ENCODE results near the gene TLE6. TPM values are rescaled to one million over a fixed set of nuclear protein-coding genes. Genes with fewer than 3 reads are reported as not detected.

Gene TLE6
- total and polyA plus RNA-seq, 2 of the 13 experiments (the other 11 are each of a cell fraction or from before 2014, with no cell fraction given) = 0.24 to 5.5 TPM

GRCh38 chr19:3034656-3035541, 57.5 kb downstream of the TLE6 start (continued):
- TF ChIP-seq ZNF646 (CRISPR knock-in tag; IDR thresholded peaks at IDR 0.05) = no peak
- no peak for TF ChIP-seq U2AF1 (optimal IDR thresholded peaks at IDR 0.05; ENCODE audit: low read depth, low read length)
- no peak for TF ChIP-seq HNRNPK (IDR thresholded peaks at IDR 0.05; ENCODE audit: low read depth, low read length, poor library complexity, severe bottlenecking)
- no peak for TF ChIP-seq PAX8 (CRISPR knock-in tag; IDR thresholded peaks at IDR 0.05; ENCODE audit: borderline replicate concordance)
- 0 out of 2 replicates have a peak, but pooled peaks have one; percentile 9 for TF ChIP-seq ZNF605 (CRISPR knock-in tag; IDR thresholded peaks at IDR 0.05)
- TF ChIP-seq NFAT5 (CRISPR knock-in tag; IDR thresholded peaks at IDR 0.05) = no peak
- no peak for TF ChIP-seq TFDP2 (CRISPR knock-in tag; IDR thresholded peaks at IDR 0.05)
- TF ChIP-seq ZNF33A (CRISPR knock-in tag; IDR thresholded peaks at IDR 0.05; ENCODE audit: borderline replicate concordance) = no peak
- no peak for TF ChIP-seq RBM22 (optimal IDR thresholded peaks at IDR 0.05; ENCODE audit: low read length)
- TF ChIP-seq SYNCRIP (IDR thresholded peaks at IDR 0.05; ENCODE audit: insufficient read depth, low read depth, low read length) = no peak
- no peak; the same call in 1 of the 2 replicates for TF ChIP-seq ZNF44 (CRISPR knock-in tag; IDR thresholded peaks at IDR 0.05)
- no peak for TF ChIP-seq ZNF446 (CRISPR knock-in tag; IDR thresholded peaks at IDR 0.05)
- TF ChIP-seq IRF9 (CRISPR knock-in tag; IDR thresholded peaks at IDR 0.05; ENCODE audit: borderline replicate concordance) = no peak

All from HepG2 (cell line).